ENCODE data around the gene NBL1.
A peak's percentile ranks its signal among the peaks of the same experiment; 100 is the strongest.

The NBL1 gene

DNA sequence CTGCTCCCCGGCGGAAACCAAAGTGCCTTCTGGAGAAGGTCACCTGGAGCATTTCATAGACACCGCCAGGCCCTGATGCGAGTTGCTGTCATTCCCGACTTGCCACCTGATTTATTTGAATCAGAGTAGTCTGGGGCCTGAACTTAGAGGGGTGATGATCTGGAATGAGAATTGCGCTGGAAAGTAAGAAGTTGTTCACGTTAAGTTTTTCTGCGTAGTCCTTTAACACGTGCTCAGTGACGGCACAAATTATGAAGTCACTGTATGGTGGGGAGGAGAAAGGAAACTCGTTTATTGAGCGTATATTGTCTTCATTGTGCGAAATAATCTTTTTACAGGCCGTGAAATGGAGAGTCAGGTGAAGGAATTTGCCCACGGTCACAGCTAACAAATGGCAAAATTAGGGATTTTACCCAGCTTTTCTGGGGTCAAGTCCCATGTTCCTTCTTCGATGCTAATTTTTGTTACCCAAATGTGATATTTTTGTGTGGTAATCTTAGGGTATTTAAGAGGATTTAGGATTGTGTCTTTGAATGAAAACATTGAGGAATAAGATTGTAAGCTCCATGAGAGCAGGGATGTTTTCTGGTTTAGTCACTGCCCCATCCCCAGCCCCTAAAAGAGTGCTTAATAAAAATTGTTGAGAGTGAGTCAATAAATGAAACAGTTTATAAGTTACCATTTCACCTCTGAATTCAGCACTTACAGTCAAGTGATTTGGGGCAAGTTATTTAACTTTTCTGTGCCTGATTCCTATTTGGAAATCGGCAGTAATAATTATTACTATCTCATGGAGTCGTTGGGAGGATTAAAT lies 46.4 kb upstream of the NBL1 start:
- Histone ChIP-seq H3K9me2 (replicated peaks; ENCODE audit: control insufficient read depth, low read length) (no peaks in the 10 kb centered on the region), H3F3A (ENCODE audit: control insufficient read depth, insufficient read depth) (no peaks in the 10 kb centered on the region), H3K36me3 (ENCODE audit: control insufficient read depth, low read length) (peaks cover 56% of the 10 kb centered on the region), H3K27ac (ENCODE audit: low read depth, low read length) (peak overlapping the region; percentile 79), H3K27me3 (ENCODE audit: control insufficient read depth, low read length) (no peaks in the 10 kb centered on the region), H4K20me1 (ENCODE audit: control insufficient read depth, insufficient read depth, low read depth, low read length) (peaks cover 9% of the 10 kb centered on the region), H3K4me2 (ENCODE audit: low read length) (peak overlapping the region; percentile 78), H3K9me3 (ENCODE audit: control insufficient read depth, insufficient read depth, low read length) (no peaks in the 10 kb centered on the region), H3K4me1 (ENCODE audit: control insufficient read depth, low read length) (peaks cover 33% of the 10 kb centered on the region), H3K4me3 (ENCODE audit: low read length) (peak overlapping the region; percentile 94), H3K79me2 (ENCODE audit: control insufficient read depth, low read length) (peaks cover 59% of the 10 kb centered on the region)
- TF ChIP-seq EZH2phosphoT487 (IDR thresholded peaks at IDR 0.05; ENCODE audit: borderline replicate concordance, low read length) = no peak
- TF ChIP-seq, protein P1, sequence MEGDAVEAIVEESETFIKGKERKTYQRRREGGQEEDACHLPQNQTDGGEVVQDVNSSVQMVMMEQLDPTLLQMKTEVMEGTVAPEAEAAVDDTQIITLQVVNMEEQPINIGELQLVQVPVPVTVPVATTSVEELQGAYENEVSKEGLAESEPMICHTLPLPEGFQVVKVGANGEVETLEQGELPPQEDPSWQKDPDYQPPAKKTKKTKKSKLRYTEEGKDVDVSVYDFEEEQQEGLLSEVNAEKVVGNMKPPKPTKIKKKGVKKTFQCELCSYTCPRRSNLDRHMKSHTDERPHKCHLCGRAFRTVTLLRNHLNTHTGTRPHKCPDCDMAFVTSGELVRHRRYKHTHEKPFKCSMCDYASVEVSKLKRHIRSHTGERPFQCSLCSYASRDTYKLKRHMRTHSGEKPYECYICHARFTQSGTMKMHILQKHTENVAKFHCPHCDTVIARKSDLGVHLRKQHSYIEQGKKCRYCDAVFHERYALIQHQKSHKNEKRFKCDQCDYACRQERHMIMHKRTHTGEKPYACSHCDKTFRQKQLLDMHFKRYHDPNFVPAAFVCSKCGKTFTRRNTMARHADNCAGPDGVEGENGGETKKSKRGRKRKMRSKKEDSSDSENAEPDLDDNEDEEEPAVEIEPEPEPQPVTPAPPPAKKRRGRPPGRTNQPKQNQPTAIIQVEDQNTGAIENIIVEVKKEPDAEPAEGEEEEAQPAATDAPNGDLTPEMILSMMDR (IDR thresholded peaks at IDR 0.05; ENCODE audit: low read depth, low read length, poor library complexity, severe bottlenecking) = no peak

DNA sequence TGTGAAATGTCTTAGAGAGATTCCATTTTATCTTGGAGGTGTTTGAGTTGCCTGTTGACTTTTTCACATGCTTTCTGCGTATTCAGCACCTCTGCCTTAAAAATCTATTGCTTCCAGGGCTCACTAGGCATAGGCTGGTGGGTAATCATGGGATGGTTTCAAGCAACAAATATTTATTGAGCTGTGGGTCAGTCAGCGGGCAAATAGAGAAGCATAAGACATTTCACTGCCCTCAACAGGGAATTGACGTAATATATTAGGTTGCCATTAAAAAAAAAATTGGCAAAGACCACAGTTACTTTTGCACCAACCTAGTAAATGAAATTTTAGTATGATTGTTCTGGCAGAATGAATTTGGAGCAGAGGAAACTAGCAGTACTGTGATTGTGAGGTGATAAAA lies 44.3 kb upstream of the NBL1 start:
- Histone ChIP-seq H3F3A (ENCODE audit: control insufficient read depth, insufficient read depth) (no peaks in the 10 kb centered on the region), H3K36me3 (ENCODE audit: control insufficient read depth, low read length) (peaks cover 76% of the 10 kb centered on the region), H3K9me2 (replicated peaks; ENCODE audit: control insufficient read depth, low read length) (no peaks in the 10 kb centered on the region), H3K79me2 (ENCODE audit: control insufficient read depth, low read length) (peaks cover 80% of the 10 kb centered on the region), H3K4me3 (ENCODE audit: low read length) (no peak overlapping the region), H3K9me3 (ENCODE audit: control insufficient read depth, insufficient read depth, low read length) (no peaks in the 10 kb centered on the region), H3K27me3 (ENCODE audit: control insufficient read depth, low read length) (no peaks in the 10 kb centered on the region), H4K20me1 (ENCODE audit: control insufficient read depth, insufficient read depth, low read depth, low read length) (peaks cover 9% of the 10 kb centered on the region), H3K27ac (ENCODE audit: low read depth, low read length) (no peak overlapping the region), H3K4me1 (ENCODE audit: control insufficient read depth, low read length) (peaks cover 33% of the 10 kb centered on the region), H3K4me2 (ENCODE audit: low read length) (peak overlapping the region; percentile 4; the same call in 1 of the 2 replicates)
- TF ChIP-seq EZH2phosphoT487 (IDR thresholded peaks at IDR 0.05; ENCODE audit: borderline replicate concordance, low read length) = no peak
- TF ChIP-seq, protein P1 (IDR thresholded peaks at IDR 0.05; ENCODE audit: low read depth, low read length, poor library complexity, severe bottlenecking) = no peak

DNA sequence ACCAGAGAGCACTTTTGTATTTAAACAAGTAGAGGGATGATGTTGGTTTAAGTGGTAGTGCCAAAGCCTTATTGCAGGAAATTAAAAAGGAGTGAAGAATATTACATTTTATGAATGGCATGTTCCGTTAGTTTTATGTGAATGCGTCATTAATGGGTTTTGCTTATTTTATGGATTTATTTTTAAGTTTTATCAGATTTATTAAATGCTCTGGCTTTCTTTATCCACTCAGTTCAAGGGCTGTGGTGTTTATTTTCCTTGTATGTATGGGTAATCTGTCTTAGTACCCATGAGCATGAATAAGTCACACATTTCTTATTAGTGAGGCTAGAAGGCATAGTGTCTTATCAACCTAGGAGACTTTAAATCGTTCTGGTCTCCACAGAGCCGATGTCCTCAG lies 41.6 kb upstream of the NBL1 start:
- H3K9me2 ChIP-seq (replicated peaks; ENCODE audit: control insufficient read depth, low read length) = no peaks in the 10 kb centered on the region
- H3K79me2 ChIP-seq (ENCODE audit: control insufficient read depth, low read length) = peaks cover 100% of the 10 kb centered on the region
- no peaks in the 10 kb centered on the region for H3F3A ChIP-seq (ENCODE audit: control insufficient read depth, insufficient read depth)
- H3K27ac ChIP-seq (ENCODE audit: low read depth, low read length) = no peak overlapping the region
- H3K27me3 ChIP-seq (ENCODE audit: control insufficient read depth, low read length) = no peaks in the 10 kb centered on the region
- no peak overlapping the region for H3K4me2 ChIP-seq (ENCODE audit: low read length)
- peaks cover 23% of the 10 kb centered on the region for H3K4me1 ChIP-seq (ENCODE audit: control insufficient read depth, low read length)
- no peaks in the 10 kb centered on the region for H3K9me3 ChIP-seq (ENCODE audit: control insufficient read depth, insufficient read depth, low read length)
- peaks cover 16% of the 10 kb centered on the region for H4K20me1 ChIP-seq (ENCODE audit: control insufficient read depth, insufficient read depth, low read depth, low read length)
- no peak overlapping the region for H3K4me3 ChIP-seq (ENCODE audit: low read length)
- TF ChIP-seq EZH2phosphoT487 (IDR thresholded peaks at IDR 0.05; ENCODE audit: borderline replicate concordance, low read length) = no peak
- TF ChIP-seq, protein P1 (IDR thresholded peaks at IDR 0.05; ENCODE audit: low read depth, low read length, poor library complexity, severe bottlenecking) = no peak
- H3K36me3 ChIP-seq (ENCODE audit: control insufficient read depth, low read length) = peaks cover 84% of the 10 kb centered on the region

All from DOHH2 (cell line).